ENCODE results near the gene POLDIP3. TPM values are rescaled to one million over a fixed set of nuclear protein-coding genes. Genes with fewer than 3 reads are reported as not detected.

The POLDIP3 gene
- total and polyA plus RNA-seq, 11 donors: 13.0 to 42.7 (median 29.0) TPM

- no peaks in the 10 kb centered on the region for H3K9me3 ChIP-seq
- no peaks in the 10 kb centered on the region for H3K27me3 ChIP-seq
- DNase-seq (no peak), ATAC-seq (no peak)
- WGBS, 4 donors: 0 to 1% (median 0%) methylated on average over 10 of the region's 10 CpGs
- peak overlapping the region; percentile 66 to 98 (median 88) for H3K4me3 ChIP-seq
- H3K27ac ChIP-seq: peak overlapping the region; percentile 90 to 99 (median 97)
- peaks cover 9 to 74% (median 59%) of the 10 kb centered on the region in 12 donors for H3K4me1 ChIP-seq
- no peak for TF ChIP-seq CTCF (IDR thresholded peaks at IDR 0.05)
- TF ChIP-seq POLR2A (IDR thresholded peaks at IDR 0.05): no peak
- intact Hi-C loops (cut with DNase I): loop anchor here in 4 of 10 donors (2.0 to 10.0 kb wide), 3 partner anchors 33 to 99 kb away; partner anchors contain the start of genes CYB5R3 (in 1 of the 4) and RRP7A (in 1 of the 4)
- H3K36me3 ChIP-seq: peaks cover 0 to 25% (median 5%) of the 10 kb centered on the region in 9 donors
Measured at GRCh38 chr22:42613872-42614301, 796 bp downstream of the POLDIP3 start.

DNA sequence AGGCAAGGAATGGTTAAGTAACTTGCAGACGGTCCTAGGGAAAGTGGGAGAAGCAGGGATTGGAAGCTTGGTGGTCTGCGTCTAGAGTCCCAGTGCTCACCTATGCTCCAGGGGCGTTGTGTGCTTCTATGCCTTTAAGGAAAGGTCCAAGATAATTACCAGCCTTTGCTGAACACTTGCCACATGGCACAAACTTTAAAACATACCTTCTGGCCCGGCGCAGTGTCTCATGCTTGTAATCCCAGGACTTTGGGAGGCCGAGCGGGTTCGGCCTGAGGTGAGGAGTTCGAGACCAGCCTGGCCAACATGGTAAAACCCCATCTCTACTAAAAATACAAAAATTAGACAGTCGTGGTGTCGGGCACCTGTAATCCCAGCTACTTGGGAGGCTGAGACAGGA is 2.3 kb downstream of the POLDIP3 start:
- TF ChIP-seq POLR2A (IDR thresholded peaks at IDR 0.05) (no peak), CTCF (IDR thresholded peaks at IDR 0.05) (no peak)
- ATAC-seq (no peak), DNase-seq (no peak)
- Histone ChIP-seq H3K4me3 (peak overlapping the region in 2 of 12 donors; percentile 75 to 89), H3K4me1 (peaks cover 9 to 80% (median 63%) of the 10 kb centered on the region in 12 donors), H3K27ac (peak overlapping the region in 7 of 12 donors; percentile 2 to 98 (median 44)), H3K9me3 (no peaks in the 10 kb centered on the region), H3K36me3 (peaks cover 0 to 28% (median 3%) of the 10 kb centered on the region in 9 donors), H3K27me3 (no peaks in the 10 kb centered on the region)
- intact Hi-C loops (cut with DNase I): loop anchor here in 1 of 10 donors (10.0 kb wide), 1 partner anchor 98 kb away; the partner anchor contains the start of gene RRP7A
- WGBS, 4 donors: 63 to 79% (median 70%) methylated on average over 11 of the region's 11 CpGs

- H3K4me1 ChIP-seq: peaks cover 9 to 75% (median 61%) of the 10 kb centered on the region in 12 donors
- 79 to 100% (median 89%) methylated on average over 1 of the region's 1 CpG for WGBS, 4 donors
- no peak for ATAC-seq
- no peak overlapping the region for H3K4me3 ChIP-seq
- no peaks in the 10 kb centered on the region for H3K27me3 ChIP-seq
- H3K36me3 ChIP-seq: peaks cover 0 to 28% (median 5%) of the 10 kb centered on the region in 9 donors
- intact Hi-C loops (cut with DNase I): loop anchor here in 1 of 10 donors (10.0 kb wide), 1 partner anchor 96 kb away; the partner anchor contains the start of gene RRP7A
- H3K27ac ChIP-seq: peak overlapping the region in 3 of 12 donors; percentile 39 to 71 (median 61)
- TF ChIP-seq CTCF (IDR thresholded peaks at IDR 0.05) (no peak), POLR2A (IDR thresholded peaks at IDR 0.05) (no peak)
- no peaks in the 10 kb centered on the region for H3K9me3 ChIP-seq
- no peak for DNase-seq
Measured at GRCh38 chr22:42611051-42611450, 3.6 kb downstream of the POLDIP3 start.

- H3K9me3 ChIP-seq: no peaks in the 10 kb centered on the region
- DNase-seq: no peak
- H3K36me3 ChIP-seq: peaks cover 0 to 34% (median 14%) of the 10 kb centered on the region in 9 donors
- no peak for ATAC-seq
- TF ChIP-seq CTCF (IDR thresholded peaks at IDR 0.05): no peak
- no peak for TF ChIP-seq POLR2A (IDR thresholded peaks at IDR 0.05)
- 46 to 64% (median 56%) methylated on average over 5 of the region's 5 CpGs for WGBS, 4 donors
- H3K4me1 ChIP-seq: peaks cover 9 to 72% (median 56%) of the 10 kb centered on the region in 12 donors
- H3K27ac ChIP-seq: peak overlapping the region in 9 of 12 donors; percentile 10 to 71 (median 43)
- peak overlapping the region in 1 of 12 donors; percentile 6 for H3K4me3 ChIP-seq
- no peaks in the 10 kb centered on the region for H3K27me3 ChIP-seq
- intact Hi-C loops (cut with DNase I): loop anchor here in 1 of 10 donors (10.0 kb wide), 1 partner anchor 95 kb away; the partner anchor contains the start of gene RRP7A
Measured at GRCh38 chr22:42610186-42610585, 4.5 kb downstream of the POLDIP3 start.
